HFFc6 (cell line): ENCODE results near the gene BIRC3. TPM values are rescaled to one million over a fixed set of nuclear protein-coding genes. Genes with fewer than 3 reads are reported as not detected.

Experiments
- DNase-seq: peaks from one replicate; pipeline ENCODE4 v3.0.0-alpha.2; 2018
- H3K27ac Mint-ChIP-seq: 2 replicates; pipeline ENCODE4 v1.8.0; 2020; ENCODE audit warnings: mild to moderate bottlenecking, mixed read lengths
- H3K27me3 Mint-ChIP-seq: 2 replicates; pipeline ENCODE4 v1.8.0; 2021; ENCODE audit warnings: mild to moderate bottlenecking, moderate library complexity, mixed read lengths; ENCODE audit not compliant: insufficient read depth
- H3K36me3 Mint-ChIP-seq: 2 replicates; pipeline ENCODE4 v1.8.0; 2021; ENCODE audit warnings: low read depth, mixed read lengths
- H3K4me1 Mint-ChIP-seq: 2 replicates; pipeline ENCODE4 v1.8.0; 2020; ENCODE audit warnings: low read depth, mixed read lengths
- H3K4me3 Mint-ChIP-seq: 2 replicates; pipeline ENCODE4 v1.8.0; 2020; ENCODE audit warnings: mild to moderate bottlenecking, moderate library complexity, mixed read lengths
- H3K9me3 Mint-ChIP-seq: 2 replicates; pipeline ENCODE4 v1.8.0; 2020; ENCODE audit warnings: mild to moderate bottlenecking, mixed read lengths
- CTCF ChIP-seq: fragments of 200-600 bp; sonication (generic); IDR thresholded peaks from 2 replicates; pipeline ENCODE4 v1.5.0; 2021; ENCODE audit warnings: antibody characterized with exemption, mild to moderate bottlenecking
- total RNA-seq, 6 experiments: library from RNA; stranded (reverse); fragmentation: NEBNext Ultra II Directional; extraction: Animal tissue kit (Norgen Biotek cat#: 25700); gene quantifications; 2 replicates in 1 of 6; 3 replicates in 5 of 6; pipeline ENCODE4 v1.2.3, GENCODE V29; 2021

The BIRC3 gene
- total RNA-seq, 6 experiments from 2014 or later, result 0.35 to 0.66 (median 0.42) TPM

- H3K4me1 Mint-ChIP-seq, result peaks cover 64% of the 10 kb centered on the region
- H3K4me3 Mint-ChIP-seq, result no peak overlapping the region
These were observed 2.3 kb downstream of the BIRC3 start for GRCh38 chr11:102319544-102319943.

GRCh38 chr11:102320188-102320587, 2.9 kb downstream of the BIRC3 start:
- Mint-ChIP-seq H3K27ac (no peak overlapping the region), H3K9me3 (no peaks in the 10 kb centered on the region), H3K4me3 (no peak overlapping the region), H3K36me3 (no peaks in the 10 kb centered on the region), H3K4me1 (peaks cover 68% of the 10 kb centered on the region), H3K27me3 (no peaks in the 10 kb centered on the region)
- no peak for DNase-seq
- no peak for TF ChIP-seq CTCF

More at GRCh38 chr11:102319544-102319943, 2.3 kb downstream of the BIRC3 start:
- H3K27me3 Mint-ChIP-seq, result no peaks in the 10 kb centered on the region
- H3K9me3 Mint-ChIP-seq, result no peaks in the 10 kb centered on the region
- no peaks in the 10 kb centered on the region for H3K36me3 Mint-ChIP-seq
- TF ChIP-seq CTCF, result no peak
- DNase-seq, result no peak
- H3K27ac Mint-ChIP-seq, result no peak overlapping the region

GRCh38 chr11:102320679-102321078, 3.4 kb downstream of the BIRC3 start:
- DNase-seq, result no peak
- Mint-ChIP-seq H3K9me3 (no peaks in the 10 kb centered on the region), H3K27ac (no peak overlapping the region), H3K4me1 (peaks cover 68% of the 10 kb centered on the region), H3K27me3 (no peaks in the 10 kb centered on the region), H3K4me3 (no peak overlapping the region), H3K36me3 (no peaks in the 10 kb centered on the region)
- TF ChIP-seq CTCF, result no peak

GRCh38 chr11:102322560-102322959, 5.3 kb downstream of the BIRC3 start:
- Mint-ChIP-seq H3K9me3 (no peaks in the 10 kb centered on the region), H3K4me1 (peaks cover 50% of the 10 kb centered on the region), H3K4me3 (peak overlapping the region; percentile 57; the same call in 1 of the 2 replicates), H3K36me3 (no peaks in the 10 kb centered on the region), H3K27me3 (no peaks in the 10 kb centered on the region), H3K27ac (no peak overlapping the region; the same call in 1 of the 2 replicates)
- no peak for DNase-seq
- TF ChIP-seq CTCF, result no peak

- no peaks in the 10 kb centered on the region for H3K27me3 Mint-ChIP-seq
- no peak for TF ChIP-seq CTCF
- peak overlapping the region; percentile 49 for H3K4me3 Mint-ChIP-seq
- H3K36me3 Mint-ChIP-seq, result no peaks in the 10 kb centered on the region
- peak overlapping the region; percentile 61 for H3K27ac Mint-ChIP-seq
- peaks cover 40% of the 10 kb centered on the region for H3K4me1 Mint-ChIP-seq
- no peaks in the 10 kb centered on the region for H3K9me3 Mint-ChIP-seq
- DNase-seq, result peak; percentile 57
These were observed 6.4 kb downstream of the BIRC3 start for GRCh38 chr11:102323542-102324251.
